Neuronal stem cell (in vitro differentiated cells): ENCODE measurements around the gene B3GNT9.
A peak's percentile ranks its signal among the peaks of the same experiment; 100 is the strongest.

Experiments
- DNase-seq: peaks from one replicate; pipeline ENCODE4 v3.0.0-alpha.2; 2013; ENCODE audit warnings: low spot score
- H2AFZ ChIP-seq: one replicate; pipeline ENCODE4 v1.6.1; 2013; ENCODE audit warnings: mild to moderate bottlenecking, low read length, inconsistent platforms
- H2AK5ac ChIP-seq: 2 replicates; pipeline ENCODE4 v1.6.1; 2013; ENCODE audit warnings: low read depth, mild to moderate bottlenecking, inconsistent platforms, low read length, moderate library complexity, mixed read lengths
- H2BK120ac ChIP-seq: 2 replicates; pipeline ENCODE4 v1.6.1; 2013; ENCODE audit warnings: low read depth, mild to moderate bottlenecking, inconsistent platforms, low read length, moderate library complexity, mixed read lengths
- H2BK12ac ChIP-seq: one replicate; pipeline ENCODE4 v1.6.1; 2013; ENCODE audit warnings: low read length, inconsistent platforms
- H2BK15ac ChIP-seq: 2 replicates; pipeline ENCODE4 v1.6.1; 2013; ENCODE audit warnings: mild to moderate bottlenecking, low read length, inconsistent platforms, mixed read lengths
- H2BK5ac ChIP-seq: one replicate; pipeline ENCODE4 v1.6.1; 2013; ENCODE audit warnings: inconsistent platforms, mild to moderate bottlenecking, low read length, moderate library complexity
- H3K14ac ChIP-seq: one replicate; pipeline ENCODE4 v1.6.1; 2013; ENCODE audit warnings: low read length, inconsistent platforms
- H3K18ac ChIP-seq: 2 replicates; pipeline ENCODE4 v1.6.1; 2013; ENCODE audit warnings: low read length, inconsistent platforms
- H3K23ac ChIP-seq: 2 replicates; pipeline ENCODE4 v1.6.1; 2013; ENCODE audit warnings: low read depth, mild to moderate bottlenecking, mixed read lengths, low read length, inconsistent platforms; ENCODE audit not compliant: poor library complexity
- H3K27ac ChIP-seq: replicated peaks from 3 replicates; pipeline ENCODE4 v1.5.1; 2013; ENCODE audit warnings: low read length, inconsistent platforms
- H3K27me3 ChIP-seq, 3 experiments: 2 replicates each; pipeline ENCODE4 v1.6.1; 2013; ENCODE audit warnings: low read length in 3 of 3, mild to moderate bottlenecking in 2 of 3, inconsistent platforms in 1 of 3, low read depth in 1 of 3, mixed read lengths in 1 of 3, moderate library complexity in 1 of 3; ENCODE audit not compliant: control insufficient read depth in 3 of 3, insufficient read depth in 3 of 3
- H3K36me3 ChIP-seq, 2 donors: replicated peaks in 1 of 2; 2 replicates each; pipeline ENCODE4 v1.6.1; 2013; ENCODE audit warnings: low read length in 2 of 2; ENCODE audit not compliant: control insufficient read depth in 2 of 2, insufficient read depth in 2 of 2
- H3K4ac ChIP-seq: 2 replicates; pipeline ENCODE4 v1.6.1; 2013; ENCODE audit warnings: inconsistent platforms, mild to moderate bottlenecking, low read length, moderate library complexity
- H3K4me1 ChIP-seq, 2 donors: 1 replicate in 1 of 2; 2 replicates in 1 of 2; pipeline ENCODE4 v1.6.1; 2013; ENCODE audit warnings: low read length in 2 of 2, low read depth in 1 of 2; ENCODE audit not compliant: control insufficient read depth in 2 of 2, insufficient read depth in 1 of 2
- H3K4me2 ChIP-seq: one replicate; pipeline ENCODE4 v1.6.1; 2013; ENCODE audit warnings: mild to moderate bottlenecking, low read length, inconsistent platforms; ENCODE audit not compliant: insufficient read depth, poor library complexity, severe bottlenecking
- H3K4me3 ChIP-seq, 2 donors: 2 replicates each; pipeline ENCODE4 v1.5.1; 2013; ENCODE audit warnings: low read length in 2 of 2, mild to moderate bottlenecking in 2 of 2, inconsistent platforms in 1 of 2, moderate library complexity in 1 of 2
- H3K79me1 ChIP-seq: one replicate; pipeline ENCODE4 v1.6.1; 2013; ENCODE audit warnings: low read depth, mild to moderate bottlenecking, inconsistent platforms, low read length, moderate library complexity
- H3K9ac ChIP-seq: one replicate; pipeline ENCODE4 v1.6.1; 2013; ENCODE audit warnings: mild to moderate bottlenecking, low read depth, low read length, inconsistent platforms; ENCODE audit not compliant: poor library complexity
- H3K9me3 ChIP-seq, 2 donors: replicated peaks in 1 of 2; 2 replicates each; pipeline versions ENCODE3 to v1.6.1; 2013; ENCODE audit warnings: low read length in 2 of 2, mild to moderate bottlenecking in 2 of 2, inconsistent platforms in 1 of 2, low read depth in 1 of 2, mixed read lengths in 1 of 2, moderate library complexity in 1 of 2; ENCODE audit not compliant: control insufficient read depth in 2 of 2, insufficient read depth in 1 of 2
- H4K8ac ChIP-seq: one replicate; pipeline ENCODE4 v1.6.1; 2013; ENCODE audit warnings: low read depth, mild to moderate bottlenecking, inconsistent platforms, low read length, moderate library complexity
- H4K91ac ChIP-seq: one replicate; pipeline ENCODE4 v1.6.1; 2013; ENCODE audit warnings: low read length, low read depth, mild to moderate bottlenecking, inconsistent platforms; ENCODE audit not compliant: poor library complexity
- WGBS, 2 donors: extraction: QIAGEN DNeasy Blood & Tissue Kit; methylation state at CpG; one replicate each; pipeline ENCODE4 v1.1.7; 2013; ENCODE audit warnings: missing lambda C conversion rate in 2 of 2, mixed read lengths in 1 of 2; ENCODE audit not compliant: insufficient read length in 2 of 2, insufficient replicate concordance in 1 of 2; ENCODE audit errors: extremely low coverage in 2 of 2; 5-methylcytosine and 5-hydroxymethylcytosine counted together

Gene B3GNT9

DNA sequence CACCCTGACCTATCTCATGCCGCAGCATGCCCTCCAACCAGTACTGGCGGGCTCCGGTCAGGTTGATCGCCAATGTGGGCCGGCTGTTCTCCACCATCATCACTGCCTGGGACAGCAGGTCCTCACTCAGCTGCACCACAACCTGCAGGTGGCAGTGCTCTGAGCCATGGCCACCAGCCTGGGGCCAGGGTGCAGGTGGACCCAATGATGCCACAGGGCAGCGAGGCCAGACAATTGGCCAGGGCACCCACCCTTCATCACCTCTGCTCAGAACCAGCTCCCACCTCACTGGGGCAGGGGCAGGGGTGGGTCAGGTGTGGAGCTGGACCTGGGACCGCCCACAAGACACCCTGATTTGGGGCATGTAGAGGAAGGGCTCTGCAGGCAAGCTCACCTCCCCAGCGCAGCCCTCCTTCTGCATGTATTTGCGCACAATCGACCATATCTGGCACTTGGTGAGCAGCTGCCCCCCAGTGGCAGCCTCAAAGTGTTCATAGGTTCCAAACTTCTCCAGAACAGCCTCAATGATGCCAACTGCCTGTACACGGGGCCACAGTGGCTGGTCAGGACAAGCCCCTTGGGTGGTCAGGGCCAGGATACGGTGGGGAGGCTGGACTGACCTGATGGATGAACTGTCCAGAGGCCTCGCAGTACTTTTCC is 28.8 kb upstream of the B3GNT9 start:
- Histone ChIP-seq H4K91ac (no peak overlapping the region), H3K27me3 (peaks cover 0 to 57% (median 5%) of the 10 kb centered on the region in 3 experiments), H3K36me3 (peaks cover 2 to 19% of the 10 kb centered on the region in 2 donors), H3K4me2 (no peak overlapping the region), H2AK5ac (no peak overlapping the region), H3K9ac (peak overlapping the region; percentile 30), H2AFZ (no peak overlapping the region), H3K4me3 (no peak overlapping the region), H4K8ac (no peak overlapping the region), H2BK12ac (no peak overlapping the region), H2BK120ac (no peak overlapping the region), H3K9me3 (no peaks in the 10 kb centered on the region), H3K27ac (no peak overlapping the region), H3K4me1 (peaks cover 12 to 16% of the 10 kb centered on the region in 2 donors), H2BK15ac (no peak overlapping the region), H3K18ac (peak overlapping the region; percentile 13), H3K23ac (no peak overlapping the region), H3K4ac (no peak overlapping the region), H2BK5ac (no peak overlapping the region), H3K79me1 (peaks cover 3% of the 10 kb centered on the region), H3K14ac (no peak overlapping the region)
- no CpG with 5 or more reads among the region's 13 CpGs for WGBS, 2 donors
- no peak for DNase-seq

DNA sequence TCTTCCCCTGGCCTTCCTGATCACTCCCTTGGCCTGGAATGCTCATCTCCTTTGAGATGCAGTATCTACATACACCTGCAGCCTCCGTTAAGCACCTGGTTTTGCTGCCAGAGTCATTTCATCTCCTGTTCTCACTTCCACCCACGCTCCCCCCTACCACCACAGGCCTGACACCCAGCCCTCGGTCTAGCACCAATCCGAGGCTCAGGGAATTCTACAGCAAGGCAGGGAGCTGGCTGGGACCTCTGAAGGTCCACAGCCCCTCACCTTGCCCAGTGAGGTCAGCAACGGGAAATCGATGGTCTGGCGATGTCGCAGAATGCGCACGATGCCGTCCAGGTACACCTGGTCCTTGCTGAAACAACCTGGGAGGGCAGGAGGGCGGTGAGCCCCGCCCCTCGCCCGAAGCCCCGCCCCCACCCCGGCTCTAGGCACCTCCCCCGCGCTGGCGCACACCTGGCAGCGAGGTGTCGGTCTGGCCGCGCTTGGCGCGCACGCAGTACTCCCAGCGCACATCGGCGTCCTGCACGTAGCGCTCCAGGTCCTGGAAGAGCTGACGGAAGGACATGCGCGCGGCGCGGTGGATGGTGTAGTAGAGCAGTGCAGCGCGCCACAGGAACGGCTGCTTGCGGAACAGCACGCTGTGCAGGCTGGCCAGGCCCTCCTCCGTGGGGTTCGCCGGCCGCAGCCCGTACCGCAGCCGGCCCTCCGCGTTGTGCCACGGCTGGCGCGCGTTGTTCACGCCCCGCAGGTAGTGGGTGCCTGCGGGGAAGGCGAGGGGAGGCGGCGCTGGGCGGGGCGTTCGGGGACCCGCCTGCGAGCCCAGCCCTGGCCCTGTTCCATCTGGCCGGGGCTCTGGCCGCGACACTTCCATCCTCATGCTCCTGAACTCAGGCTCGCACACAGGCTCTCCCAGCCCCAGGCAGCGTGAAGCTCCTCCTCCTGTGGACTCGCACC is 27.2 kb upstream of the B3GNT9 start:
- Histone ChIP-seq H4K91ac (no peak overlapping the region), H4K8ac (no peak overlapping the region), H3K27ac (no peak overlapping the region), H3K4me1 (peaks cover 16 to 18% of the 10 kb centered on the region in 2 donors), H2BK120ac (no peak overlapping the region), H3K14ac (no peak overlapping the region), H3K23ac (peak overlapping the region; percentile 59), H3K4ac (no peak overlapping the region), H3K9me3 (no peaks in the 10 kb centered on the region), H3K36me3 (peaks cover 2 to 19% of the 10 kb centered on the region in 2 donors), H3K4me2 (peak overlapping the region; percentile 77), H3K9ac (peak overlapping the region; percentile 88), H3K18ac (peak overlapping the region; percentile 80), H2BK12ac (no peak overlapping the region), H3K4me3 (peak overlapping the region in 1 of 2 donors; percentile 74), H2BK15ac (no peak overlapping the region), H2AK5ac (no peak overlapping the region), H3K79me1 (no peaks in the 10 kb centered on the region), H2BK5ac (no peak overlapping the region), H3K27me3 (peaks cover 8 to 67% (median 9%) of the 10 kb centered on the region in 3 experiments), H2AFZ (no peak overlapping the region)
- no peak for DNase-seq
- WGBS, 2 donors, result no CpG with 5 or more reads among the region's 73 CpGs

DNA sequence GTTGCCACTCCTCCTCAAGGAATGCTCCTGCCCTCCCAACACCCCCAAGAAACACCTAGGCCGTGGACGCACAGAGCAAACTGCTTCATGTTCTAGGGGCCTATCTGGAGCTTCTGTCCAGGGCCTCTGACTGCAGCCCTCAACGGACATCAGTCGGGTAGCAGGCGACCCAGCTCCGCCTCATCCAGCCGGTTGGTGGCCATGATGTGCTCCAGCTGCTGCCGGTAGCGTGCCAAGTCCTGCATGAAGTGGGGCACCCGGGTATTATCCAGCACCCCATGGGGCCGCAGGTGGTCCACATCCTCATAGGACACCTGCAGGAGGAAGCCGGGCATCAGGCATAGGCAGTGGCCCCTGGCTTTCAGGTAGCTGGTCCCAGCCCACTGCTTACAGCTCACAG is 25.9 kb upstream of the B3GNT9 start:
- Histone ChIP-seq H3K9ac (no peak overlapping the region), H2AK5ac (no peak overlapping the region), H3K4ac (no peak overlapping the region), H3K36me3 (peaks cover 2 to 19% of the 10 kb centered on the region in 2 donors), H3K4me3 (no peak overlapping the region), H3K23ac (no peak overlapping the region), H4K8ac (no peak overlapping the region), H2AFZ (no peak overlapping the region), H3K79me1 (no peaks in the 10 kb centered on the region), H2BK12ac (no peak overlapping the region), H4K91ac (no peak overlapping the region), H2BK120ac (no peak overlapping the region), H3K9me3 (no peaks in the 10 kb centered on the region), H3K4me2 (no peak overlapping the region), H2BK5ac (no peak overlapping the region), H3K27ac (no peak overlapping the region), H3K27me3 (peaks cover 9 to 78% (median 10%) of the 10 kb centered on the region in 3 experiments), H3K18ac (no peak overlapping the region), H2BK15ac (no peak overlapping the region), H3K4me1 (peaks cover 11 to 14% of the 10 kb centered on the region in 2 donors), H3K14ac (no peak overlapping the region)
- no peak for DNase-seq
- no CpG with 5 or more reads among the region's 12 CpGs for WGBS, 2 donors
